SK-N-DZ (cell line): ENCODE data around the gene ZNF462.

Source experiments
- DNase-seq: peaks from one replicate; pipeline ENCODE4 v3.0.0-alpha.2; 2015; ENCODE audit warnings: low spot score

Gene ZNF462

DNA sequence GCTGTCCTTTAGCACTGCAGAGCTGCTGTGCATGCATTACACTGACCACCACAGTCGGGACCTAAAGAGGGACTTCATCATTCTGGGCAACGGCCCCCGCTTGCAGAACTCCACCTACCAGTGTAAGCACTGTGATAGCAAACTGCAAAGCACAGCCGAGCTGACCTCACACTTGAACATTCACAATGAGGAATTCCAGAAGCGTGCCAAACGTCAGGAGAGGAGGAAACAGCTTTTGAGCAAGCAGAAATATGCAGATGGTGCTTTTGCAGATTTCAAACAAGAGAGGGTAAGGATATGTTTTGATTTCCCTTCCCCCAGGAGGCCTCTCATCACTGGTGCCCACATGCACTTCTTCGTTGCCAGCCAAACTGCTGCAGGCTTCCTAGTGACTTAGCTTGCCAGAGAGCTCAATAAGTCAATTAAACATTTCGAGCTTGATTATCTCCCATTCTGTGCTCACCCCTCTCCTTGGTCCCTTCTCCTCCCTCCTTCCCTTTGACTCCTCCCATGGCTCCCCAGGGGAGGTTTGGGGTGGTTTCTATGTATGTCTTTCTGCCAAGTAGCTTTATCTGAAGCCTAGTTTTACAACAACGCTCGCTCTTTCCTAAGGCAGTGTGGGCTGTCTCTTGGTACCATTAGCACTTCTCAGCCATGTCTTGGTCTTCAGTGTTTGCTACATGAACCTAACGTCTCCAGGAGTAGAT is 66.7 kb downstream of the ZNF462 start:
- no peak for DNase-seq

DNA sequence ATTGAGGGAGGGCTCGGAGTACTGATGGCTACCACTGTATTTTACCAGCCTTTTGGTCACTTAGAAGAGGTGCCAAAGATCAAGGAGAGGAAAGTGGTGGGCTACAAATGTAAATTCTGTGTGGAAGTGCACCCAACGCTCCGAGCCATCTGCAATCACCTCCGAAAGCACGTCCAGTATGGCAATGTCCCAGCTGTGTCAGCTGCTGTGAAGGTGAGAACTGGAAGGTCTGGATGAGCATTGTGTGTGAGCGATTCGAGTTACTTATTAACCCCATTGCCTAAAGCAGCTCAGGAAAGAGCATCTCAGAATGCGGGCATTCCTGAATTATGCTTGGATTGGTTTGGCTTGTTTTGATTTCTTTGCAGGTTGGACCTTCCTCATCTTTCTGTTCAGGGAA is 67.5 kb downstream of the ZNF462 start:
- no peak for DNase-seq

DNA sequence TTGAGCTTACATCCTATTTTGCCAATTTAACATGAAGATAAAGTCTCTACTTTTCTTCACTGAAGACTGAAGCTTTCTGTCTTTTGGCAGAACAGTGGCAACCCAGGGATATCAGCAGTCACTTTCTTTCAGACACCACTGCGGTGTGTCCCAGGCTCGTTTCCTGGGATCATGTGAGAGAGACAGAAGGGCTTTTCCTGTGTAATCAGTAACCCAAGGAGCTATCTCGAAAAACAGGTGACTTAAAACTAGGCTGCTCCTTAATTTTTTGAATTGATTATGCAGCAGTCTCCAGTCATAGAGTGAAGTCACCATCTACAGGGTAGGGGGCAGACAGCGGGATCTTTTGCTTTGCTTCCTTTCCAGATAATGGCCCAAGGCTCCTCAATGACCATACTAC is 68.5 kb downstream of the ZNF462 start:
- no peak for DNase-seq

DNA sequence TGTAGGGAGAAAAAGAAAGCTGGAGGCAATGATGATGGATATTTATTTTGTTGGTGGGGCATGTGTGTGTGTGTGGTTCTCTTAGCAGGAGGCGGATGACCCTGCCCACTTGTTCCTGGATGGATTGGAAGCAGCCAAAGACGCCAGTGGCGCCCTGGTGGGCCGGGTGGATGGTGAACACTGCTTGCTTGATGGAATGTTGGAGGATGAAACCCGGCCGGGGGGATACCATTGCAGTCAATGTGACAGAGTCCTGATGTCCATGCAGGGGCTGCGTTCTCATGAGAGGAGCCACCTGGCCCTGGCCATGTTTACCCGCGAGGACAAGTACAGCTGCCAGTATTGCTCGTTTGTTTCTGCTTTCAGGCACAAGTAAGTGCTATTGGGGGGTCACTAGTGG is 69.2 kb downstream of the ZNF462 start:
- DNase-seq: no peak

DNA sequence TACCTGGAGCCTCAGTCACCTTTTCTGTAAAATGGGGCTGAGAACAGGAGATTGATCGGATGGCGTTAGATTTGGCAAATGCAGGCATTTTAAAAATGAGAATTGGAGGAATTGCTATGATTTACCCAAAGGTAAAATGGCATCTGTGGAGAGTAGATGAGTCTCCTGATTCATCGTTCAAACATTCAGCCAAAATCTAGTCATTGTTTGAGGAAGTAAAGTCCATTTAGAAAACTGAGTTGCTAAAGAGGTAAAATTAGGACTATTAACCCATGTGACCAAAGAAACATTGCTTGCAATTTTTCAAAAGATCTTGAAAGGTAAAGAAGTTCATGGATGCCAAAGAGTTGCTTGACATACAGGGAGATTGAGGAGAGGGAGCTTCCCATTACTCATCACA is 69.7 kb downstream of the ZNF462 start:
- DNase-seq: no peak

DNA sequence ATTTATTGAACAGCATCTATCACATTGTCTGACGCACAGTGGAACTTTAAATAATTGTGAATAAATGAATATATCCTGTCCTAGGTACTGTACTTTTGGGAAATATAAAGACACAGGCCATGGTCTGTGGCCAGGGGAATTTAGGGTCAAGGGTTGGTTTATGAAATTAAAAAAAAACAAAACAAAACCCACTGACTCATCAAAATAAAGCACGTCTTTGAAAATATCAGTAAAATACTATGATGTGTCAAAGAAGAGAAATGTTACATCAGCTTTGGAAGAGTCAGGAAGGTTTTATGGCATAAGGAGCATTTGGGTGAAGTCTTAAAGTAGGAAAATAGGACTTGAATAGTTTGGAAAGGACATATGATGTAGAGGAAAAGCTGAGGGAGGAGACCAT is 70.5 kb downstream of the ZNF462 start:
- DNase-seq: no peak

DNA sequence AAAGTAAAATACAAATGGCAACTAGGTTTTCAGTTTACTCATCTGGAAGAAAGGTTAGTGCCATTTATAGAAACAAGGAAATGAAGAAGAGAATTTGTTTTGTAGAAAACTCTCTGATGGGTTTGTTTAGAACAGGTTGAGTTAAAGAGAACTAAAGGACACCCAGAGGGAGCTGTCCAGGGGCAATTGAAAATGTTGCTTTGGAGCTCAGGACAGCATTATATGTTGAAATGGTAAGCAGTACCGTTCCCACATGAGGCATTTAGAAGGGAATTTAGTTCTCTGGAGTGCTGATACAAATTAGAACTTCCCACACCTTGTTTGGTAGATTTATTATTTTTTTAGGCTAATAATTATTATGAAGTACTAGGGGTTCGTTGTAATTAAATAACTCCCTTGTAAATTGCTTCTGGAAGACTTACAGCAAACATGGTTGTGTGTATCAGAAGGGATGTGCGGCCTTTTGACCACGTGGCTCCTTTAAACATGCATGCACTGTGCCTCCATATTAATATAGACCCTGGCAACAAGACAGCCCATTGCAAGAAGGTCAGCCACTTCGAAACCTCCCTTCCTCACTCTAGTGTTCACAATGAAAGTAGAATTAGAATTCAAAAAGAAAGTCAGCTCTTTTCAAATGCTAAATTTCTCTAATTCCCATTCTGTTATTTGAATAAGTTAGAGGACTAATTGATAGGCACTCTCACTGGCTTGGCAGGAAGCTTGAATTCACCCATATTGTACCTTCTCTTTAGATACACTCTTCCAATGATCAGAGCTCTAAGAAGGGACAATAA is 71.7 kb downstream of the ZNF462 start:
- no peak for DNase-seq

DNA sequence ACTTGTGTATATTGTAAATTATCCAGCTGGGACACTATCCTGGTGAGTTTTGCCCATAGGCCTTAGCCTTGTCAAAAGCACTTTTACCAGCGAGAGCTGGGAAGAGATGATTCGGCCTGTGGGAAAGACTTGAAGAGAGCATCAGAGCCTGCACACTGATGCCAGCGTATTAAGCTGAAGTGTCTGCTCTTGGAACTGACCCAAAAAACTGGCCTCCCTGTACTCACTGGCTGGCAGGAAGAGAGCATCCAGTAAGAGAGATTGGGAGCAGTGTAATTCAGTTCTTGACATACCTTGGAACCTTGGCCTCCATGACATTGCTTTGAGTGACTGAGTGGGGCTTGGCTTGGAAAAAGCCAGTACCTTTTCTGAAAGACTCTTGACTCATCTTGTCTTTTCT is 73.7 kb downstream of the ZNF462 start:
- no peak for DNase-seq

DNA sequence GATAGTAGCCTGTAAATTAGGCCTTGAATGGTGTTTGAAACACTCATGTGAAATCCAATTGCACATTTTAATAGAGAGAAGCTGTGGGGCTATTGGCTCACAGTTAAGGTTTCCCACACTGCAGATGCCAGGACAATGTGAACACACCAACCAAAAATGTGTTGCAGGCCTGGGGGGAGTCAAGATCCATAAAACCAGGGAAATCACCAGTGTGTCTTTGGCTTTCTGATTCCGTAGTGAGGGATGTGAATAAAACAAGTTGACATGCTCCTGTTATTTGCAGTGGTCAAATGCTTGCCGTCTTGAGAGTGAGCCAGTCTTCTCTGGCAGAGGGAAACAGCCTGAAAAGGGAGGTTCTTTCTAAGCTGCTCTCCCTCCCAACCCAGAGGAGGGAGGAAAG is 79.0 kb downstream of the ZNF462 start:
- no peak for DNase-seq

DNA sequence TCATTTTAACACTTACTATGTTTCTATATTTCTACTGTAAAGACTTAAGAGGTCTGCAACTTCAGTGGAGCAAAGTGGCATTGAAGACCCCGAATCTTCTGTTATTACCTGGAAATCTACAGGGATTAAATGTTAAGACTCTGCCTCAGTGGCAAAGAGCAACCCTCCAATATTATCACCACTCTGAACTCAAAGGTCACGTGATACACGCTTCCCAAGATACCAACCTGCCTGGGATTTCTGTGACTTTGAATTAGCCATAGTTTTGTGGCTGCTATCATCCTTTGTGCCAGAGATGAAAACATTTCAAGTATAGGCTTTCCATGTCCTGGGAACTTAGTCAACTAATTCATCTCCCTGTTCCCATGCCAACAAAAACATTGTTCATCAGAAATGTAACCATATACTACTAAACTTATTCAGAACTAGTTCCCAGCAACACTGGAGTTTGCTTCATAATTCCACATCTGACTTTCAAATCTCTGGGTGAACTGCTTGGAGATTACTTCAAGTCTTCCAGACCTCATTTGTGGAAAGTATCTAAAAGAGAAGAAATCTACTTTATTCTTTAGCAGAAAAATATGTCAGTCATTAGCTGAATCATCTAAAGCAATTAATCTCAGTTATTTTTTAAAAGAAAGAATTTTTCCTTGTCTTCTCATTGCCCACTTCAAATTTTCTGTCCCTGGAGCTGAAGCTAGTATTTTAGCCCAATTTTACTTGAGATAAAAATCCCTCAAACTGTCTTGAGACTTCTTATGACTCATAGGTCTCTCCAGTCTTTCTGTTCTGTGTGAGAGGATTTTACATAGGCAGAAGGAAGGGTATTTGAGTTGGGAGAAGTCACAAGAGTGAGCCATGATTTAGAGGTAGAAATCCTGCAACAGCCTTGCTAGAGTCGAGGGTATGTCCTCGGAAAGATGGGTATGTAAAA is 83.0 kb downstream of the ZNF462 start:
- DNase-seq: no peak

DNA sequence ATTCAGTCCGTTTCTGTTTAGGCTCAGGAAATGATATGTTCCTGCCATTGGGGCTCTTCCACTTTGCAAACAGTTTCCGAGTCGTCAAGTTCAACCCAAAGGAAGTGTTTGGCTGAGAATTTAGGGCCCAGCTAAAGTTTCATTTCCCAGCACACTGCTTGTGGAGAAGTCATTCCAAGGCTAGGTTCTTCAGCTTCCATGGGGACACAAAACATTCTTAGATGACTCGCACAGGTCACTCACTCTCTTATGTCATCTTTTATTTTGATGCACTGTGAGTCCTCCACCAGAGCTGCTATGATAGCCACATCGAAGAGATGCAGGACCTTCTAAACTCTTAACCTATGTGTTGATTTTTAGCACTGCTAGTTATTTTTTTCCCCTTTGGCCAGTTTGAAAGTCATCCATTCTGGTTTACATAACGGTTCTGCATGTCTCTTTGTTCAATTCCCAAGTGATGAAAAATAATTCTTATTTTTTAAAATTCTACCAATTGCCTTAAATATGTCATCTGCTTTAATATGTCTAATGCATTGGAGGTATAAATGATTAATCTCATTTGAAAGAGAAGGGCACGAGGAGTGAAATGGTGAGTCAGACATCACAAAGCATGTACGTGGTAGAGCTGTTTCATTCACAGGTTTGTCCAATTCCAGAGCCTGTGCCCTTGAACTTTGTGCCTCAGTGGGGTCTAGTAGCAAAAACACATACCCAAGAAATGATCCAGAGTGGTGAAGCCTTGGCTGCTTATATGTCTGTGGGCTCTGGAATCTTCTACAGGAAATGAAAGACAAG is 84.3 kb downstream of the ZNF462 start:
- no peak for DNase-seq

DNA sequence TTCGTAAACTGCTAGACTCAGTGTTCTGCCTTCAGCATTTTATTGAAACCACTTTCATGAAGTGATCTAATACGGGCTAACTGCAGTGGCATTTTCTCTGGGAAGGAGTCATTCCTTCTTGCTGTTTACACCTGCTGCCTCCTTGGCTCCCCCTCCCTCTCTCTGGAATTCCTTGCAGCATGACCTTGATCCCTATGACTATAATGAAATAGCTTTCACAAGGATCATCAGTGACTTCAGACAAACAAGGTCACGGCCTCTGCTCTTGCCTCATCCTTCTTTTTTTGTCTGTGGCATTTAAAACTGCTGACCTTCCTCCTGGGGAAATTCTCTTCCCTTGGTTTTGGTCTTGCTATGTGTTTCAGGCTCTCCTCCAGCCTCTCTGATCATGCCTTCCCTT is 90.2 kb downstream of the ZNF462 start:
- DNase-seq: no peak

DNA sequence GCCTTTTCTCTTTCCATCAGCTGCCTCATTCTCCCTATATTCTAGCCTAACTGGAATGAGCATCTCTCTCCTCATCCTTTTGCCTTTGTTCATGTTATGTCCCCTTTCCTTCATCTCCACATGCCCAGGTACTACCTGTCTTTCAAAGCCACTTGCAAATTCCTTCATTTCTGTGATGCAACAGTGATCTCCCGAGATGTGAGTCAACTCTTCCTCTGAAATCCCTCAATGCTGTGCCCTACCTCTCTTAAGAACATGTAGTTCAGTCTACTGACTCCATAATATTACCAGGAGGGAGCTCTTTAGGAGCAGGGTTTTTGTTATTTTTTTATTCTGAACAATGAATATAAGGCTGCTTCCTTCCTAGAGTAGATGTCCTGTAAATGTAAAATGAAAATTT is 91.6 kb downstream of the ZNF462 start:
- DNase-seq: no peak

DNA sequence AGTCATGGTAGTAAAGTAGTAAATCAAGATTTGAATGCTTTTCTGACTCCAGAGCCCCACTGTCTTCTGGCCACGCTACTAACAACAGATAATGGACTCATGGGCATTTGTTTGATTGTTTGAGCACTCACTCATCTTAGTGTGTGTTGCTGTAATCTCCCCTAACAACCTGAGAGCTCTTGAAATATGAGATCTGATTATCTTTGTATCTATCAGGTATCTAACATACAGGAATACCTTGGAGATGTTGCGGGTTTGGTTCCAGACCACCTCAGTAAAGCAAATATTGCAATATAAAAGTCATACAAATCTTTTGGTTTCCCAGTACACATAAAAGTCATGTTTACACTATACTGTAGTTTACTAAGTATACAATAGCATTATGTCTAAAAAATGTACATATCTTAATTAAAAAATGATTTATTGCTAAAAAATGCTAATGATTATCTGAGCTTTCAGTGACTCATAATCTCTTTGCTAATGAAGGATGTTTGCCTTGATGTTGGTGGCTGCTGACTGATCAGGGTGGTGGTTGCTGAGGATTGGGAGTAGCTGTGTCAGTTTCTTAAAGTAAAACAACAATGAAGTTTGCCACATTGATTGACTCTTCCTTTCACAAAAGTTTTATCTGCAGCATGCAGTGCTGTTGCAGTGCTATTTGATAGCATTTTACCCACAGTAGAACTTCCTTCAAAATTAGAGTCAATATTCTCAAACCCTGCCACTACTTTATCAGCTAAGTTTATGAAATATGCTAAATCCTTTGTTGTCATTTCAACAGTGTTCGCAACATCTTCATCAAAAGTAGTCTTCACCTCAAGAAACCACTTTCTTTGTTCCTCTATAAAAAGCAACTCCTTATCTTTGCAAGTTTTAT is 92.2 kb downstream of the ZNF462 start:
- DNase-seq: no peak

DNA sequence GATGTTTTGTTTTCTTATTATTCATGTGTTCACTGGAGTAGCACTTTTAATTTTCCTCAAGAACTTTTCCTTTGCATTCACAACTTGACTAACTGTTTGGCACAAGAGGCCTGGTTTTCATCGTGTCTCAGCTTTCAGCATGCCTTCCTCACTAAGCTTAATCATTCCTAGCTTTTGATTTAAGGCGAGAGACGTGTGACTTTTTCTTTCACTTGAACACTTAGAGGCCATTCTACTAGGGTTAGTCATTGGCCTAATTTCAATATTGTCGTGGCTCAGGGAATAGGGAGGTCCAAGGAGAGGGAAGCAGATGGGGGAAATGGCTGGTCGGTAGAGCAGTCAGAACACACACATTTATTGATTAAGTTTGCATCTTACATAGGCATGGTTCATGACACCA is 94.0 kb downstream of the ZNF462 start:
- no peak for DNase-seq

DNA sequence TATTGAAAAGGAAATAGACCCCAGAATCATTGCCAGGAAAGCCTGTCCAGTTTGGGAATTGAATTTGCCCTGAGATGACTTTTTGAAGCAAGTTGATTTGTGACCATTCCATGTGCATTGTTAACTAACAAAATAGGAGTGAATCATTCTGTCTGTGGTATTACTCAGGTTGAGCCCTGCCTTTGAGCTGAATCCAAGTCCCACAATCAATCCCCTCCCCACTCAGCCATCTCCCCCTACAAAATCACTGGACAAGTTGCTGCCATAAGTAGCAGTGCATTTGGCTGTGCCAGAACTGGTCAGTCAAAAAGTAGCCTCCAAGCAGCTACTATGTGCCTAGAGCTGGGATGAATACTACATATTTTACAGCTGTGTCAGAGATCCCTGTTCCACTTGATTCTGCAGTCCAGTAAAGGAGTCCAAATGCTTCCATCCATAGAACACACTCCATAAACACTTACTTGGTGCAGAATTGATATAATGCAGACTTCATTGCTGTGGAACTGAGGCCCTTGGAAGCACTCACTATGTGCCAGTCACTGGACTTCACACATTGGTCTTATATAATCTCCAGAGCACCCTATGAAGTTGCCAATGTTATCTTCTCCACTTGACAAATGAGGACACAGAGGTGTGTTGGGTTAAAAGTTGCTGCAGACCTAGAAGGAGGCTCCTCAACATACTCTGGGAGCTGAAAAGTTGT is 96.1 kb downstream of the ZNF462 start:
- DNase-seq: no peak

DNA sequence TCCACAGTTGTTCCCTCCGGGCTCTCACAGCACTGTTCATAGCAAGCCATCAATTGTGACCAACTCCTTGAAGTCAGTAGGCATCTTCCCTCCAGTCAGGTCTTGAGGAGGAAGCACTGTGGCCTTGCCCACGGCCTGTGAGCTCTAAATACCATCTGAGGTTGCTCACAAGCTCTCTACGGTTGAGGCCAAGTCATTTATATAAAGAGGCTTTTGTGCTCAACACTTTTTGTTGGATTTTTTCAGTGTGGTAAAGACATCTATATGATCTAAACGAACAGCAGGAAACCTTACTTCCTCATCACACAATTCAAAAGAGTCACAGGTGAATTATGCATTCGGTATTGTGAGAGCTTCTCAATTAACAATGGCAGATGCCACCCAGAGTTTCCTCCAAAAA is 97.3 kb downstream of the ZNF462 start:
- DNase-seq: no peak

DNA sequence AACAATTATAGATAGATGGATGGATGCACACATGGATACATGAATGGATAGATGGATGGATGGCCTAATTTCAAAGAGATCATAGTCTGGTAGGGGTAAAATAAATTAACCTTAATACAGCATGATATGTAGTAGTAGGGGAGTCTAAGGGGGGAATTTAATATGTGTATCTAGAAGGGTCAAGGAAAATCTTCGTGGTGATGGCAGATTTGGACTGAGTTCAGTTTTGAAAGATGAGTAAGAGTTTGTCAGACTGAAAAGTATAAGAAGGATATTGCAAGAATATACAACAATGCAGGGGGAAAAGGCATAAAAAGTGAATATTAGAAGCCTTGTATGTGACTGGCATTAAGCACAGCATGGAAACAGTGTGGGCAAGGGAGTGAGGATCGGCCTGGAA is 98.7 kb downstream of the ZNF462 start:
- DNase-seq: no peak

DNA sequence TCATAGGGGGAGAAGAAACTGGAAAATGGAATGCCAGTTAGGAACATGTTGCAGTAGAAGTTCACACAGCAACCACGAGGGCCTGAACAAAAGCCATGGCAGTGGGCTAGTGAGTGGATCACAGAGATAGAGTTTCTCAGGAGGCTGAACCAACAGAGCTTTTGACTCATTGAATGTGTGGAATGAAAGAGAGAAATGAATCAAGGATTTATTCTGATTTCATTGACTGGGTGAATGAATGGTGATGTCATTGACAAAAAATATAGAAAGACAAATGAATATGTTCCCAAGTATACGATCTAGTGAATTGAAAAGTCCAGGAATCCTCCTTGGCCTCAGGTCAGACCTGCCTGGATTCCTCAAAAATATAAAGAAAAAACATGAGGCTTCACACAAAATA is 99.2 kb downstream of the ZNF462 start:
- DNase-seq: no peak
